SK-N-SH treated with all-trans-retinoic acid at 6 μM for 48 hours (cell line): ENCODE data around the gene COL4A5.
"Not testable (repeated sequence)": the region's sequence is repeated elsewhere in the genome, so short reads cannot be mapped to it uniquely, and the experiment has no call there.

Experiments used
- ATAC-seq: fragments of 200-7000 bp; cut with Tn5 transposase; 3 replicates; pipeline ENCODE4 v1.9.1; 2020; ENCODE audit warnings: mild to moderate bottlenecking, moderate library complexity
- BACH2 ChIP-seq: fragments of 250-450 bp; sonication (Bioruptor Pico); IDR thresholded peaks from 2 replicates; pipeline ENCODE4 v1.9.0; 2021; ENCODE audit warnings: mild to moderate bottlenecking, borderline replicate concordance
- CREB5 ChIP-seq: fragments of 250-450 bp; sonication (Bioruptor Pico); IDR thresholded peaks from 2 replicates; pipeline ENCODE4 v1.5.1; 2020; ENCODE audit warnings: low read depth, mild to moderate bottlenecking, moderate library complexity
- CSDC2 ChIP-seq: fragments of 250-450 bp; sonication (Bioruptor Pico); IDR thresholded peaks from 2 replicates; pipeline ENCODE4 v1.5.0; 2020; ENCODE audit warnings: mild to moderate bottlenecking, moderate library complexity
- ESRRG ChIP-seq: fragments of 250-450 bp; sonication (Bioruptor Pico); IDR thresholded peaks from 2 replicates; pipeline ENCODE4 v1.6.1; 2021; ENCODE audit warnings: mild to moderate bottlenecking
- ISL1 ChIP-seq: fragments of 250-450 bp; sonication (Bioruptor Pico); IDR thresholded peaks from 2 replicates; pipeline ENCODE4 v2.1.2; 2022; ENCODE audit warnings: mild to moderate bottlenecking, moderate library complexity
- PATZ1 ChIP-seq: fragments of 250-450 bp; sonication (Bioruptor Pico); IDR thresholded peaks from 2 replicates; pipeline ENCODE4 v1.8.0; 2020; ENCODE audit warnings: mild to moderate bottlenecking, moderate library complexity, borderline replicate concordance
- PPARA ChIP-seq: fragments of 250-450 bp; sonication (Bioruptor Pico); IDR thresholded peaks from 2 replicates; pipeline ENCODE4 v1.5.0; 2020; ENCODE audit warnings: mild to moderate bottlenecking, borderline replicate concordance
- RARB ChIP-seq: fragments of 250-450 bp; sonication (Bioruptor Pico); IDR thresholded peaks from 2 replicates; pipeline ENCODE4 v1.8.0; 2021; ENCODE audit warnings: mild to moderate bottlenecking, moderate library complexity
- SNAI2 ChIP-seq: fragments of 250-450 bp; sonication (Bioruptor Pico); IDR thresholded peaks from 2 replicates; pipeline ENCODE4 v1.5.0; 2020; ENCODE audit warnings: mild to moderate bottlenecking, moderate library complexity
- TCF4 ChIP-seq: fragments of 250-450 bp; sonication (Bioruptor Pico); IDR thresholded peaks from 2 replicates; pipeline ENCODE4 v1.8.0; 2021; ENCODE audit warnings: mild to moderate bottlenecking, moderate library complexity, borderline replicate concordance
- ZC3H10 ChIP-seq: fragments of 250-450 bp; sonication (Bioruptor Pico); IDR thresholded peaks from 2 replicates; pipeline ENCODE4 v1.5.1; 2021; ENCODE audit warnings: mild to moderate bottlenecking, moderate library complexity
- ZFP3 ChIP-seq: fragments of 250-450 bp; sonication (Bioruptor Pico); IDR thresholded peaks from 2 replicates; pipeline ENCODE4 v1.5.0; 2020; ENCODE audit warnings: mild to moderate bottlenecking, moderate library complexity
- ZFP30 ChIP-seq: fragments of 450-650 bp; formaldehyde crosslinking; IDR thresholded peaks from 2 replicates; pipeline ENCODE4 v1.5.0; 2022; ENCODE audit warnings: mild to moderate bottlenecking, moderate library complexity
- ZNF565 ChIP-seq: fragments of 450-650 bp; formaldehyde crosslinking; conservative IDR thresholded peaks from 2 replicates; pipeline ENCODE4 v1.5.0; 2020; ENCODE audit warnings: low read depth, mild to moderate bottlenecking, moderate library complexity
- ZNF70 ChIP-seq: fragments of 450-650 bp; formaldehyde crosslinking; IDR thresholded peaks from 2 replicates; pipeline ENCODE4 v1.5.0; 2020; ENCODE audit warnings: mild to moderate bottlenecking, moderate library complexity
- ZNF8 ChIP-seq: fragments of 450-650 bp; formaldehyde crosslinking; IDR thresholded peaks from 2 replicates; pipeline ENCODE4 v1.5.0; 2020; ENCODE audit warnings: mild to moderate bottlenecking, moderate library complexity
- TF ChIP-seq, protein P1 (sequence below): fragments of 250-450 bp; sonication (Bioruptor Pico); IDR thresholded peaks from 2 replicates; pipeline ENCODE4 v1.5.1; 2021; ENCODE audit warnings: mild to moderate bottlenecking, moderate library complexity
- TF ChIP-seq, protein P2 (sequence below): fragments of 250-450 bp; sonication (Bioruptor Pico); IDR thresholded peaks from 2 replicates; pipeline ENCODE4 v1.8.0; 2021; ENCODE audit warnings: low read depth, mild to moderate bottlenecking, moderate library complexity, borderline replicate concordance

Gene COL4A5

GRCh38 chrX:108468486-108468885 is 28.8 kb downstream of the COL4A5 start (continued):
- TF ChIP-seq, protein P1, sequence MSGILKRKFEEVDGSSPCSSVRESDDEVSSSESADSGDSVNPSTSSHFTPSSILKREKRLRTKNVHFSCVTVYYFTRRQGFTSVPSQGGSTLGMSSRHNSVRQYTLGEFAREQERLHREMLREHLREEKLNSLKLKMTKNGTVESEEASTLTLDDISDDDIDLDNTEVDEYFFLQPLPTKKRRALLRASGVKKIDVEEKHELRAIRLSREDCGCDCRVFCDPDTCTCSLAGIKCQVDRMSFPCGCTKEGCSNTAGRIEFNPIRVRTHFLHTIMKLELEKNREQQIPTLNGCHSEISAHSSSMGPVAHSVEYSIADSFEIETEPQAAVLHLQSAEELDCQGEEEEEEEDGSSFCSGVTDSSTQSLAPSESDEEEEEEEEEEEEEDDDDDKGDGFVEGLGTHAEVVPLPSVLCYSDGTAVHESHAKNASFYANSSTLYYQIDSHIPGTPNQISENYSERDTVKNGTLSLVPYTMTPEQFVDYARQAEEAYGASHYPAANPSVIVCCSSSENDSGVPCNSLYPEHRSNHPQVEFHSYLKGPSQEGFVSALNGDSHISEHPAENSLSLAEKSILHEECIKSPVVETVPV (CRISPR knock-in tag), result no peak
- no peak for TF ChIP-seq ZNF70 (CRISPR knock-in tag)
- TF ChIP-seq SNAI2, result no peak
- TF ChIP-seq ESRRG, result no peak
- no peak for TF ChIP-seq RARB (CRISPR knock-in tag)
- TF ChIP-seq ZNF565 (CRISPR knock-in tag), result no peak
- TF ChIP-seq TCF4 (CRISPR knock-in tag), result no peak
- no peak for TF ChIP-seq PATZ1
- no peak for TF ChIP-seq PPARA (CRISPR knock-in tag)

- ATAC-seq, result no peak
- TF ChIP-seq RARB (CRISPR knock-in tag) (no peak), ZC3H10 (CRISPR knock-in tag) (no peak), ZFP30 (CRISPR knock-in tag) (no peak), BACH2 (CRISPR knock-in tag) (no peak), PATZ1 (no peak), CSDC2 (CRISPR knock-in tag) (no peak), PPARA (CRISPR knock-in tag) (no peak), ZNF8 (no peak), CREB5 (CRISPR knock-in tag) (no peak), ISL1 (CRISPR knock-in tag) (no peak)
- TF ChIP-seq, protein P1 (CRISPR knock-in tag), result no peak
- TF ChIP-seq, protein P2, sequence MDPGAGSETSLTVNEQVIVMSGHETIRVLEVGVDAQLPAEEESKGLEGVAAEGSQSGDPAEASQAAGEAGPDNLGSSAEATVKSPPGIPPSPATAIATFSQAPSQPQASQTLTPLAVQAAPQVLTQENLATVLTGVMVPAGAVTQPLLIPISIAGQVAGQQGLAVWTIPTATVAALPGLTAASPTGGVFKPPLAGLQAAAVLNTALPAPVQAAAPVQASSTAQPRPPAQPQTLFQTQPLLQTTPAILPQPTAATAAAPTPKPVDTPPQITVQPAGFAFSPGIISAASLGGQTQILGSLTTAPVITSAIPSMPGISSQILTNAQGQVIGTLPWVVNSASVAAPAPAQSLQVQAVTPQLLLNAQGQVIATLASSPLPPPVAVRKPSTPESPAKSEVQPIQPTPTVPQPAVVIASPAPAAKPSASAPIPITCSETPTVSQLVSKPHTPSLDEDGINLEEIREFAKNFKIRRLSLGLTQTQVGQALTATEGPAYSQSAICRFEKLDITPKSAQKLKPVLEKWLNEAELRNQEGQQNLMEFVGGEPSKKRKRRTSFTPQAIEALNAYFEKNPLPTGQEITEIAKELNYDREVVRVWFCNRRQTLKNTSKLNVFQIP, result no peak
Observed at GRCh38 chrX:108473979-108474378, 34.3 kb downstream of the COL4A5 start.

DNA sequence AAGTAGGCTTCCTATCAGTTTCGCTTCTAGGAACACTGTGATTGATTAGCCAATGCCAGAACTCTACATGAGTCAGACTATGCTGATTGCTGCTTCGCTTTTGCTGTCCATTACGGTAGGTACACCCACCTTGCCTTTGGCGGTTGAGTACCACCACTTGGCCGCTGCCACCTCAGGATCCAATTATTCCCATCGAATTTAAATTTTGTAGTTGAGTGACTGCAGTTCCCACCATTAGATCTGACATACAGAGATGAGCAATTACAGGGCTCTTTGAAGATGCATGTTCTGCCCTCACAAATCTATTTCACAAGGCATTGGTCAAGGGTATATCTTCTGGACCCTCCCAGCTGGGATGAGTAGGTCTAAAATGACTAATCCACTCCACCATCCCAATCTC is 41.9 kb downstream of the COL4A5 start:
- not testable (repeated sequence) for ATAC-seq

DNA sequence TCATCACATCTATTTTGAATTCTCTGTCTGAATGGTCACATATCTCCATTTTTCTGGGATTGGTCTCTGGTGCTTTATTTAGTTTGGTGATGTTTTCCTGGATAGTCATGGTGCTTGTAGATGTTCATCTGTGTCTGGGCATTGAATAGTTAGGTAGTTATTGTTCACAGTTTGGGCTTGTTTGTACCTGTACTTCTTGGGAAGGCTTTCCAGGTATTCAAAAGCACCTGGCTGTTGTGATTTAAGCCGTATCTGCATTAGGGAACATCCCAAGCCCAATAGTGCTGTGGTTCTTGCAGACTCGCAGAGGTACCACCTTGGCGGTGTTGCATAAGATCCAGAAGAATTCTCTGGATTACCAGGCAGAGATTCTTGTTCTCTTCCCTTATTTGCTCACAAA is 44.6 kb downstream of the COL4A5 start:
- ATAC-seq, result no peak
- TF ChIP-seq, protein P1 (CRISPR knock-in tag), result no peak
- TF ChIP-seq ZFP3 (no peak), SNAI2 (no peak), CREB5 (CRISPR knock-in tag) (no peak)
- TF ChIP-seq, all 23 proteins: peak for 0
